Heart left ventricle (tissue), 16 donors: ENCODE results near the gene STXBP5. TPM values are rescaled to one million over a fixed set of nuclear protein-coding genes. Genes with fewer than 3 reads are reported as not detected.

ENCODE experiments used
- ATAC-seq, 4 donors: fragments of 200-7000 bp; cut with Tn5 transposase; one replicate each; pipeline ENCODE4 v1.9.1; 2020 to 2022; ENCODE audit warnings: moderate library complexity in 4 of 4, mild to moderate bottlenecking in 3 of 4, moderate number of reproducible peaks in 1 of 4
- DNase-seq, 5 donors: peaks; one replicate each; pipeline ENCODE4 v3.0.0-alpha.2; 2020
- H3K27ac ChIP-seq, 12 donors: fragments of 200-600 bp; sonication (generic) in 4 of 12; one replicate each; pipeline versions ENCODE4 v1.5.0 to v1.8.0; 2016 to 2022; ENCODE audit warnings: mild to moderate bottlenecking in 2 of 12
- H3K27me3 ChIP-seq, 9 donors: fragments of 200-600 bp; sonication (generic) in 2 of 9; one replicate each; pipeline versions ENCODE4 v1.5.1 to v1.8.0; 2016 to 2022; ENCODE audit warnings: mild to moderate bottlenecking in 3 of 9
- H3K36me3 ChIP-seq, 9 donors: fragments of 200-600 bp; sonication (generic) in 2 of 9; one replicate each; pipeline versions ENCODE4 v1.5.0 to v1.8.0; 2018 to 2022; ENCODE audit warnings: mild to moderate bottlenecking in 2 of 9
- H3K4me1 ChIP-seq, 12 donors: fragments of 200-600 bp; sonication (generic) in 4 of 12; one replicate each; pipeline versions ENCODE4 v1.5.0 to v1.8.0; 2016 to 2022; ENCODE audit warnings: mild to moderate bottlenecking in 3 of 12
- H3K4me3 ChIP-seq, 12 donors: fragments of 200-600 bp; sonication (generic) in 4 of 12; one replicate each; pipeline versions ENCODE4 v1.5.0 to v1.8.0; 2017 to 2022; ENCODE audit warnings: mild to moderate bottlenecking in 9 of 12, moderate library complexity in 4 of 12
- H3K9me3 ChIP-seq, 12 donors: fragments of 200-600 bp; sonication (generic) in 4 of 12; one replicate each; pipeline versions ENCODE4 v1.5.0 to v1.8.0; 2016 to 2022; ENCODE audit warnings: mild to moderate bottlenecking in 1 of 12
- CTCF ChIP-seq, 12 donors: fragments of 200-600 bp; sonication (generic) in 4 of 12; IDR thresholded peaks; one replicate each; pipeline versions ENCODE4 v1.5.0 to v1.8.0; 2018 to 2022; ENCODE audit warnings: antibody characterized with exemption in 12 of 12, mild to moderate bottlenecking in 5 of 12
- POLR2A ChIP-seq, 2 donors: fragments of 450-650 bp; IDR thresholded peaks; one replicate each; pipeline ENCODE4 v1.6.1; 2017; ENCODE audit warnings: antibody characterized with exemption in 2 of 2, mild to moderate bottlenecking in 2 of 2, moderate library complexity in 2 of 2
- WGBS, 4 donors: extraction: QIAGEN DNeasy Blood & Tissue Kit in 2 of 4; methylation state at CpG; one replicate each; pipeline versions ENCODE4 v1.1.5 to v1.1.7; 2013 to 2018; 5-methylcytosine and 5-hydroxymethylcytosine counted together
- intact Hi-C, 10 donors: fragments of 100-400 bp; cut with DNase I; formaldehyde crosslinking; loops; one replicate each; pipeline versions ENCODE4 v1.11.1 to v1.14.2; 2022
- polyA plus RNA-seq, 2 donors: library from polyadenylated mRNA; stranded (reverse); fragments of 200-250 nt; gene quantifications; one replicate each; pipeline ENCODE4 v1.2.3, GENCODE V29; 2013
- total RNA-seq, 9 donors: library from RNA; depleted of rRNA in 2 of 9; stranded (reverse); fragments of >200 nt in 2 of 9; fragmentation: NEBNext Ultra II Directional in 3 of 9; extraction: Animal tissue kit (Norgen Biotek cat#: 25700) in 3 of 9; gene quantifications; one replicate each; pipeline versions ENCODE4 v1.1.0 to v1.2.4, GENCODE V29; 2016 to 2023
- donor health status: ischemic (EF 13 %, LVEDD 7.1; RV severe dilation, severe dysfunction).
- donor health status: healthy with polysubstance abuse.
- donor health status: DM: no; HTN: yes; CAD: no.
- donor health status: DM: no; HTN: no; CAD: no.
- donor health status: ischemic (EF 25% LVEDD 6.9; RV normal size, moderate dysfunction).
- donor health status: ischemic (EF 25% LVEDD 5.7; RV mildly dilated, moderate dysfunction).
- donor health status: healthy.
- donor health status: DM: yes; HTN: yes; CAD: no.
- donor health status: ischemic (EF 35%, LVEDD 5.7; RV mildly dilated, moderate dysfunction).
- donor health status: nonischemic (EF 11% LVEDD 7.7; RV severe dilation, severe dysfunction).
- donor health status: DM: yes; HTN: yes; CAD: no.
- donor health status: PGD.
- donor health status: ischemic (EF 29% LVEDD 5.4; RV normal size, mild dysfunction).
- donor health status: nonischemic (EF 23%, LVEDD 6.1; RV moderate dilation, normal function).

STXBP5 gene
- total and polyA plus RNA-seq, 11 donors = 5.7 to 20.0 (median 14.1) TPM

DNA sequence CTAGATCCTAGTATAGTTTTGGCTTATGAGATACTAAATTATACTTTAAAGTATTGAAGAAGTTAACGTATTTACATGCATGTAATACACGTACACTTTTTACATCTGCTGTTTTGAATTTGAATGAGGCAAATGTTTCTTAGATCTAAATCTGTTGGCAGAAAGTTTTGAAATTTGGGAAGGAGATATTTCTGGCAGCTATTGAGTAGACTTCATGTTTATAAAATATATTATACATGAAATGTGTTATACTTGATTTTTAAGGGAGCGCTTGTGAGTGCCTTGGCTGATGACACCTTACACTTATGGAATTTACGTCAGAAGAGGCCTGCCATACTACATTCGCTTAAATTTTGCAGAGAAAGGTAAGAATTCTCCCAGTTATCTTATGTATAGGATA, 34.7 kb downstream of the STXBP5 start:
- H3K4me3 ChIP-seq = no peak overlapping the region
- DNase-seq = no peak

GRCh38 chr6:147244832-147245231, 40.6 kb downstream of the STXBP5 start:
- intact Hi-C loops = no loop called here
- H3K27me3 ChIP-seq = no peaks in the 10 kb centered on the region
- ATAC-seq (no peak), DNase-seq (no peak)
- peaks cover 0 to 44% (median 13%) of the 10 kb centered on the region in 9 donors for H3K36me3 ChIP-seq
- H3K4me3 ChIP-seq = no peak overlapping the region
- H3K4me1 ChIP-seq = peaks cover 0 to 6% (median 0%) of the 10 kb centered on the region in 12 donors
- 38 to 60% (median 43%) methylated on average over 4 of the region's 4 CpGs for WGBS, 4 donors
- H3K9me3 ChIP-seq = no peaks in the 10 kb centered on the region
- no peak for TF ChIP-seq POLR2A (IDR thresholded peaks at IDR 0.05)
- no peak for TF ChIP-seq CTCF (IDR thresholded peaks at IDR 0.05)
- H3K27ac ChIP-seq = no peak overlapping the region

More for the DNA sequence above, 34.7 kb downstream of the STXBP5 start:
- ATAC-seq = no peak
- Histone ChIP-seq H3K9me3 (no peaks in the 10 kb centered on the region), H3K4me1 (no peaks in the 10 kb centered on the region), H3K27ac (no peak overlapping the region), H3K27me3 (no peaks in the 10 kb centered on the region), H3K36me3 (peaks cover 0 to 59% (median 38%) of the 10 kb centered on the region in 9 donors)
- TF ChIP-seq POLR2A (IDR thresholded peaks at IDR 0.05) (no peak), CTCF (IDR thresholded peaks at IDR 0.05) (no peak)
- 96 to 97% (median 97%) methylated on average over 5 of the region's 5 CpGs for WGBS, 4 donors
- intact Hi-C loops = no loop called here

DNA sequence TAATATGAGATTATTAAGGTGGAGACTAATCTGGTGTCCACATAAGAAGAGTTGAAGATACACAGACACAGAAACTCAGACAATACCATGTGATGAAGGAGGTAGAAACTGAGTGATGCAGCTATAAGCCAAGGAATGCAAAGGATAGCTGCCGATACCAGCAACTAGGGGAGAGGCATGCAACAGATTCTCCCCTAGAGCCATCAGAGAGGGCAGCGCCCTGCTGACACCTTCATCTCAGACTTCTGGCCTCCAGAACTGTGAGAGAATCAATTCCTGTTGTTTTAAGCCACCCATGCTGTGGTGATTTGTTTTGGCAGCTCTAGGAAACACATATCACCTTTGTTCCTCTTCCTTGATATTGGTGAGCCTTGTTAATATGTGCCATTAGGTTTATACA, 41.5 kb downstream of the STXBP5 start:
- Histone ChIP-seq H3K36me3 (peaks cover 0 to 36% (median 7%) of the 10 kb centered on the region in 9 donors), H3K27me3 (no peaks in the 10 kb centered on the region), H3K9me3 (no peaks in the 10 kb centered on the region), H3K27ac (no peak overlapping the region), H3K4me3 (no peak overlapping the region), H3K4me1 (peaks cover 0 to 6% (median 0%) of the 10 kb centered on the region in 12 donors)
- WGBS, 4 donors = 88 to 97% (median 95%) methylated on average over 2 of the region's 2 CpGs
- intact Hi-C loops = loop anchor here in 1 of 10 donors (2.0 kb wide), 1 partner anchor 21 kb away; no protein-coding TSS in a partner anchor
- TF ChIP-seq CTCF (IDR thresholded peaks at IDR 0.05) = no peak
- no peak for TF ChIP-seq POLR2A (IDR thresholded peaks at IDR 0.05)
- DNase-seq (no peak), ATAC-seq (no peak)

DNA sequence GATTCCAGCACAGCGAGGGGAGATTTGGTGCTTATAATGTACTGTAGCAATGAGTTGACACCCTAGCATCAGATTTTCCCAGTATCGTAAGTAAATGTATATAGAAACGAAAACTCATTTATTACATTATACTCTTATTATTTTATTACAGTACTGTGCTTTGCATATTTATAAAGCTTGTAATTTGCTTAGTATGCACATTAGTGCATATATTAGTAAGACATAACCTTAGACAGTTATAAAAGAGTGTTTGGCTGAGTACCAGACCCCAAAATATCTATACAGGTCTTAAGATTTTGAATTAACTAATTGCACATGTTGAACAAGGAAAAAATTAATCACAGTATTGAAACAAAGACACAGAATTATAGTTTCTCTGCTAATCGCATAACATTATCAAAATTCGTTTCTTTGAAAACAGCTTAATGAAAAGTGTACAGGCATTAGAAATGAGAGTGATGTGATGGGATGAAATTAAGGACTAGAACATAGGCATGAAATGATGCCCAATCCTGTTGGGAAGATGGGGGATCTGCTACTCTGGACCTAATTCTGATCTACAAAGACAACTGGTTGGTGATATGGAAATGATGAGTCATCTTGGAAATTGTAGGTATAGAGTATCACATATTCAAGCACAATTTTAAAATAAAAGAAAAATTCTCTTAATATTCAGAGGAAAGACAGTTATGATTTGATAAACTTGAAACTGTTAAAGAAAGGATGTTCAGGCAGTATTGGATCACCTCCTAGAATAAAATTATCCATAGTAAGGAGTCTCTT, 42.8 kb downstream of the STXBP5 start:
- H3K4me1 ChIP-seq = peaks cover 0 to 6% (median 0%) of the 10 kb centered on the region in 12 donors
- no peak for TF ChIP-seq CTCF (IDR thresholded peaks at IDR 0.05)
- TF ChIP-seq POLR2A (IDR thresholded peaks at IDR 0.05) = no peak
- no peak for ATAC-seq
- no peaks in the 10 kb centered on the region for H3K27me3 ChIP-seq
- WGBS, 4 donors = 94 to 98% (median 97%) methylated on average over 5 of the region's 5 CpGs
- no peak for DNase-seq
- H3K9me3 ChIP-seq = no peaks in the 10 kb centered on the region
- no peak overlapping the region for H3K4me3 ChIP-seq
- intact Hi-C loops = loop anchor here in 1 of 10 donors (2.0 kb wide), 1 partner anchor 20 kb away; no protein-coding TSS in a partner anchor
- H3K27ac ChIP-seq = no peak overlapping the region
- peaks cover 0 to 34% (median 15%) of the 10 kb centered on the region in 9 donors for H3K36me3 ChIP-seq
